ENCODE data around the gene PPIE.

The PPIE gene

GRCh38 chr1:39721664-39722063 lies 17.0 kb upstream of the PPIE start:
- DNase-seq = no peak

- DNase-seq = no peak
These were observed 16.2 kb upstream of the PPIE start for GRCh38 chr1:39722495-39722894.

GRCh38 chr1:39726600-39726999 lies 12.1 kb upstream of the PPIE start:
- no peak for DNase-seq

- DNase-seq = no peak
These were observed 11.3 kb upstream of the PPIE start for GRCh38 chr1:39727221-39727931.

GRCh38 chr1:39727932-39728317 lies 10.8 kb upstream of the PPIE start:
- no peak for DNase-seq

- DNase-seq = no peak
These were observed 9.7 kb upstream of the PPIE start for GRCh38 chr1:39729030-39729429.

GRCh38 chr1:39729842-39730241 lies 8.8 kb upstream of the PPIE start:
- DNase-seq = no peak

GRCh38 chr1:39732730-39733129 lies 6.0 kb upstream of the PPIE start:
- no peak for DNase-seq

- DNase-seq = no peak
These were observed 5.5 kb upstream of the PPIE start for GRCh38 chr1:39733161-39733560.

GRCh38 chr1:39735731-39736130 lies 3.0 kb upstream of the PPIE start:
- no peak for DNase-seq

- DNase-seq = no peak
These were observed 1.0 kb upstream of the PPIE start for GRCh38 chr1:39737546-39738169.

GRCh38 chr1:39745016-39745670 lies 6.5 kb downstream of the PPIE start:
- DNase-seq = no peak

GRCh38 chr1:39751595-39751994 lies 12.9 kb downstream of the PPIE start:
- no peak for DNase-seq

GRCh38 chr1:39752703-39753102 lies 14.0 kb downstream of the PPIE start:
- DNase-seq = no peak

GRCh38 chr1:39753132-39754025 lies 14.7 kb downstream of the PPIE start:
- no peak for DNase-seq

GRCh38 chr1:39754026-39754570 lies 15.4 kb downstream of the PPIE start:
- no peak for DNase-seq

- no peak for DNase-seq
These were observed 16.3 kb downstream of the PPIE start for GRCh38 chr1:39754906-39755504.

- no peak for DNase-seq
These were observed 17.4 kb downstream of the PPIE start for GRCh38 chr1:39755965-39756659.

GRCh38 chr1:39757501-39757900 lies 18.8 kb downstream of the PPIE start:
- DNase-seq = no peak

GRCh38 chr1:39758556-39759435 lies 20.1 kb downstream of the PPIE start:
- no peak for DNase-seq

GRCh38 chr1:39759436-39759726 lies 20.7 kb downstream of the PPIE start:
- no peak for DNase-seq

All from effector CD8-positive, alpha-beta T cell (primary cell).